Osteoblast (primary cell): ENCODE results near the gene OR2AG2. TPM values are rescaled to one million over a fixed set of nuclear protein-coding genes. Genes with fewer than 3 reads are reported as not detected.

Source experiments
- DNase-seq: peaks from one replicate; pipeline ENCODE4 v3.0.0; 2011; ENCODE audit warnings: low spot score, mixed read lengths; ENCODE audit not compliant: insufficient read length; ENCODE audit errors: missing footprints
- H2AFZ ChIP-seq: 2 replicates; pipeline ENCODE4 v1.6.0; 2011; ENCODE audit warnings: mild to moderate bottlenecking, low read length
- H3K27ac ChIP-seq: 2 replicates; pipeline ENCODE4 v1.5.1; 2011; ENCODE audit warnings: mild to moderate bottlenecking, low read depth, low read length, moderate library complexity
- H3K27me3 ChIP-seq: 2 replicates; pipeline ENCODE4 v1.6.0; 2012; ENCODE audit warnings: mild to moderate bottlenecking, control low read depth, inconsistent platforms, low read length, moderate library complexity; ENCODE audit not compliant: insufficient read depth
- H3K36me3 ChIP-seq: 2 replicates; pipeline ENCODE4 v1.5.1; 2011; ENCODE audit warnings: mild to moderate bottlenecking, low read length, control low read depth, moderate library complexity; ENCODE audit not compliant: insufficient read depth
- H3K4me1 ChIP-seq: 2 replicates; pipeline ENCODE4 v1.5.1; 2011; ENCODE audit warnings: mild to moderate bottlenecking, low read length, control low read depth, moderate library complexity; ENCODE audit not compliant: insufficient read depth
- H3K4me2 ChIP-seq: 2 replicates; pipeline ENCODE4 v1.6.0; 2011; ENCODE audit warnings: mild to moderate bottlenecking, low read length; ENCODE audit not compliant: insufficient read depth
- H3K4me3 ChIP-seq: fragments of 200-600 bp; sonication (generic); 3 replicates; pipeline ENCODE4 v1.5.1; 2012; ENCODE audit warnings: mild to moderate bottlenecking, low read length, inconsistent platforms; ENCODE audit not compliant: insufficient read depth
- H3K79me2 ChIP-seq: 2 replicates; pipeline ENCODE4 v1.6.0; 2012; ENCODE audit warnings: mild to moderate bottlenecking, low read length, control low read depth, inconsistent platforms; ENCODE audit not compliant: insufficient read depth
- H3K9me3 ChIP-seq: 2 replicates; pipeline ENCODE4 v1.5.1; 2011; ENCODE audit warnings: low read depth, low read length, control low read depth
- H4K20me1 ChIP-seq: 2 replicates; pipeline ENCODE4 v1.6.0; 2012; ENCODE audit warnings: mild to moderate bottlenecking, low read length, control low read depth; ENCODE audit not compliant: insufficient read depth
- CTCF ChIP-seq: IDR thresholded peaks from 2 replicates; pipeline ENCODE4 v1.5.1; 2011; ENCODE audit warnings: mild to moderate bottlenecking, low read depth, low read length, moderate library complexity; ENCODE audit errors: extremely low read depth
- total RNA-seq: library from RNA; depleted of rRNA; stranded (reverse); fragments of >200 nt; gene quantifications from 2 replicates; pipeline ENCODE4 v1.2.3, GENCODE V29; 2012

The OR2AG2 gene
- total RNA-seq, 1 donor, result 0.36 TPM

DNA sequence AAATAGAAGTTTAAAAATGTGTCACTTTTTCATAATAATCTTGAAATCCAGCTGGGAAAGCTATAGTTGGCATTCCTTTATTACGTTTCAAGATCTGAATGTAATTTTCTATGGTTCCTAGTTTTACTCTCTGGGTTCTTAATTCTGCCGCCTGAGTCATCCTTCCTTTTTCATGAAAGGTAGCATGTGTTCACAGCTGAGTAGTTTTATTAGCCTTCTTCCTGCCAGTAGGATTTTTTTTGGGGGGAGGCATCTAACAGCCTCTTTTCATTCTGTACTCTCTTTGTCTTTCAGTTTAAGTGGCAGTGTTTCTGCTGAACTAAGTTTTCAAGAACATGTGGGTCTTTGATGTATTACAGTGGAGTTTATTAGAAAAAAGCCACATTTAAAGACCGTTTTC, 36.5 kb downstream of the OR2AG2 start:
- H3K9me3 ChIP-seq, result no peaks in the 10 kb centered on the region
- H3K27ac ChIP-seq, result no peak overlapping the region
- no peak for DNase-seq
- H2AFZ ChIP-seq, result no peak overlapping the region
- H3K4me1 ChIP-seq, result no peaks in the 10 kb centered on the region
- no peak for TF ChIP-seq CTCF
- no peaks in the 10 kb centered on the region for H3K36me3 ChIP-seq
- H3K79me2 ChIP-seq, result no peaks in the 10 kb centered on the region
- H4K20me1 ChIP-seq, result no peaks in the 10 kb centered on the region
- H3K27me3 ChIP-seq, result no peaks in the 10 kb centered on the region
- no peak overlapping the region for H3K4me3 ChIP-seq
- no peak overlapping the region for H3K4me2 ChIP-seq

- no peaks in the 10 kb centered on the region for H3K4me1 ChIP-seq
- no peaks in the 10 kb centered on the region for H3K79me2 ChIP-seq
- H3K36me3 ChIP-seq, result no peaks in the 10 kb centered on the region
- no peak overlapping the region for H3K4me2 ChIP-seq
- H4K20me1 ChIP-seq, result no peaks in the 10 kb centered on the region
- H3K27ac ChIP-seq, result no peak overlapping the region
- H3K4me3 ChIP-seq, result no peak overlapping the region
- H3K27me3 ChIP-seq, result no peaks in the 10 kb centered on the region
- DNase-seq, result no peak
- no peak for TF ChIP-seq CTCF
- no peaks in the 10 kb centered on the region for H3K9me3 ChIP-seq
- no peak overlapping the region for H2AFZ ChIP-seq
Measured at GRCh38 chr11:6734616-6735015, 37.2 kb downstream of the OR2AG2 start.

GRCh38 chr11:6733326-6734275, 38.2 kb downstream of the OR2AG2 start:
- Histone ChIP-seq H3K4me1 (no peaks in the 10 kb centered on the region), H4K20me1 (no peaks in the 10 kb centered on the region), H3K27ac (no peak overlapping the region), H3K9me3 (no peaks in the 10 kb centered on the region), H3K4me3 (no peak overlapping the region), H2AFZ (no peak overlapping the region), H3K27me3 (no peaks in the 10 kb centered on the region), H3K36me3 (no peaks in the 10 kb centered on the region), H3K4me2 (no peak overlapping the region), H3K79me2 (no peaks in the 10 kb centered on the region)
- DNase-seq, result no peak
- TF ChIP-seq CTCF, result no peak

- H3K4me1 ChIP-seq, result no peaks in the 10 kb centered on the region
- no peak overlapping the region for H3K27ac ChIP-seq
- DNase-seq, result no peak
- no peaks in the 10 kb centered on the region for H4K20me1 ChIP-seq
- no peaks in the 10 kb centered on the region for H3K36me3 ChIP-seq
- no peak overlapping the region for H3K4me3 ChIP-seq
- no peak overlapping the region for H2AFZ ChIP-seq
- H3K79me2 ChIP-seq, result no peaks in the 10 kb centered on the region
- H3K4me2 ChIP-seq, result no peak overlapping the region
- no peaks in the 10 kb centered on the region for H3K27me3 ChIP-seq
- no peaks in the 10 kb centered on the region for H3K9me3 ChIP-seq
- TF ChIP-seq CTCF, result no peak
Measured at GRCh38 chr11:6727971-6728760, 43.6 kb downstream of the OR2AG2 start.
